Tibial nerve (tissue), 3 donors: ENCODE results near the gene DMRTA2.

ENCODE experiments used
- CTCF ChIP-seq, 5 experiments: fragments of 200-600 bp in 3 of 5; fragments of 450-650 bp in 2 of 5; sonication (generic) in 3 of 5; IDR thresholded peaks; one replicate each; pipeline ENCODE4 v1.5.1; 2016 to 2019; ENCODE audit warnings: antibody characterized with exemption in 5 of 5, mild to moderate bottlenecking in 3 of 5, moderate library complexity in 2 of 5
- POLR2A ChIP-seq, 2 donors: fragments of 450-650 bp; IDR thresholded peaks; one replicate each; pipeline ENCODE4 v1.6.1; 2017; ENCODE audit warnings: antibody characterized with exemption in 2 of 2, mild to moderate bottlenecking in 2 of 2, moderate library complexity in 2 of 2

DNA sequence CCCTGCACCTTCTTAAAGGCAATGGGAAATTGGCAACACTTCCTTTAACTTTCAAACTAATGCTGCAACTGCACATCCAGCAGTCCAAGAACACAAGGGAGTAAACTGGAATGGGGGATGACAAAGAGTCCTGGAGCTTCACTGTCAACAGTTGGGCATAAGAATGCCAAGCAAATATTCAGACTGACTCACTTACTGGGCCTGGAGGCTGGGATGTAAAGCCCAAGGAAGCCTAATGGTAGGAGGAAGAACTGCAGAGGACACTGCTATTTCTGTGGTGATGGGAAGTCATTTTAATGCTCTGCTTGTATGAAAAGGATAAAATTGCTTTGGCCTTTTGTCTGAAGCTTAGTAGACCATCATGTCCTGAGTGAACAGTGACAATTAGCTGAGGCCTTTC, 15.7 kb upstream of the DMRTA2 start:
- TF ChIP-seq CTCF (IDR thresholded peaks at IDR 0.05) (no peak), POLR2A (IDR thresholded peaks at IDR 0.05) (no peak)
